Measurements from ENCODE around the gene GLIPR1L2. TPM values are rescaled to one million over a fixed set of nuclear protein-coding genes. Genes with fewer than 3 reads are reported as not detected.

Gene GLIPR1L2
- total RNA-seq, 1 experiment from 2014 or later, result 0.44 TPM

GRCh38 chr12:75474116-75474515, 83.2 kb downstream of the GLIPR1L2 start:
- no peaks in the 10 kb centered on the region for H3K9me3 ChIP-seq (ENCODE audit: control insufficient read depth in 1 of 2, insufficient read depth in 1 of 2, low read depth in 1 of 2, low read length in 2 of 2)
- TF ChIP-seq RAD21 (IDR thresholded peaks at IDR 0.05; ENCODE audit: low read depth) (no peak), SRF (IDR thresholded peaks at IDR 0.05; ENCODE audit: low read depth) (no peak), EZH2 (IDR thresholded peaks at IDR 0.05) (no peak), ELF1 (IDR thresholded peaks at IDR 0.05; ENCODE audit: borderline replicate concordance, low read depth) (no peak), ZFX (IDR thresholded peaks at IDR 0.05) (no peak), JUND (IDR thresholded peaks at IDR 0.05) (no peak), POLR2AphosphoS5 (IDR thresholded peaks at IDR 0.05; ENCODE audit: low read depth, low read length) (no peak), CTCF (IDR thresholded peaks at IDR 0.05 in 2 of 3, conservative IDR thresholded peaks at IDR 0.05 in 1 of 3; ENCODE audit: borderline replicate concordance in 1 of 3, insufficient read depth in 1 of 3, low read depth in 2 of 3, low read length in 2 of 3) (no peak), ZNF274 (IDR thresholded peaks at IDR 0.05; ENCODE audit: low read depth, low read length) (no peak), EZH2phosphoT487 (IDR thresholded peaks at IDR 0.05; ENCODE audit: borderline replicate concordance) (no peak), FOSL1 (IDR thresholded peaks at IDR 0.05; ENCODE audit: low read depth) (no peak), TCF7L2 (IDR thresholded peaks at IDR 0.05; ENCODE audit: borderline replicate concordance, extremely low read depth, insufficient read depth, insufficient read length) (no peak), SP1 (IDR thresholded peaks at IDR 0.05; ENCODE audit: low read depth) (no peak)
- DNase-seq (ENCODE audit: low read depth, low spot score), result no peak
- no peak overlapping the region for H3K4me3 ChIP-seq (replicated peaks in 1 of 2; ENCODE audit: low read depth in 1 of 2, low read length in 2 of 2)
- H3K27ac ChIP-seq (ENCODE audit: low read depth, low read length), result no peak overlapping the region
- no TSS peak for BruUV-seq (replicated peaks)
- intact Hi-C loops (cut with micrococcal nuclease), result no loop called here
- POLR2A ChIA-PET, result no interaction called here
- no peaks in the 10 kb centered on the region for H3K36me3 ChIP-seq (ENCODE audit: control insufficient read depth in 1 of 2, insufficient read depth in 2 of 2, low read length in 2 of 2)
- H3K27me3 ChIP-seq (ENCODE audit: insufficient read depth, low read length), result no peaks in the 10 kb centered on the region
- H2AFZ ChIP-seq (ENCODE audit: low read depth, low read length, poor library complexity, severe bottlenecking), result no peak overlapping the region
- no peak for ATAC-seq
- CTCF ChIA-PET, result interaction anchor here (1.6 kb wide), 1 partner anchor 10 kb away, joined by 4 read pairs; no protein-coding TSS in a partner anchor
- H3K4me2 ChIP-seq (ENCODE audit: low read length), result no peak overlapping the region
- no peaks in the 10 kb centered on the region for H3K9me2 ChIP-seq (ENCODE audit: insufficient read depth)
- no peaks in the 10 kb centered on the region for H3K4me1 ChIP-seq (ENCODE audit: control insufficient read depth in 1 of 2, insufficient read depth in 2 of 2, low read length in 2 of 2)
- H3K79me2 ChIP-seq (ENCODE audit: insufficient read depth, low read length), result no peaks in the 10 kb centered on the region
- no peaks in the 10 kb centered on the region for H4K20me1 ChIP-seq (ENCODE audit: insufficient read depth)
- RAD21 ChIA-PET (ENCODE audit: low non-redundant PET in 1 of 2, low total read pairs in 2 of 2, uncharacterized antibody in 2 of 2, unreplicated experiment in 2 of 2), result no interaction called here
- H3K9ac ChIP-seq (ENCODE audit: low read length), result no peak overlapping the region
